Activated CD4-positive, alpha-beta T cell treated with anti-CD3 and anti-CD28 coated beads, Interleukin-2, amount 50 U/mL, for 16 hours (primary cell): ENCODE results near the gene ABCD1.
"Not testable (repeated sequence)": the region's sequence is repeated elsewhere in the genome, so short reads cannot be mapped to it uniquely, and the experiment has no call there.

Experiments used
- DNase-seq: peaks from one replicate; pipeline ENCODE4 v3.0.0-alpha.2; 2020

Gene ABCD1

DNA sequence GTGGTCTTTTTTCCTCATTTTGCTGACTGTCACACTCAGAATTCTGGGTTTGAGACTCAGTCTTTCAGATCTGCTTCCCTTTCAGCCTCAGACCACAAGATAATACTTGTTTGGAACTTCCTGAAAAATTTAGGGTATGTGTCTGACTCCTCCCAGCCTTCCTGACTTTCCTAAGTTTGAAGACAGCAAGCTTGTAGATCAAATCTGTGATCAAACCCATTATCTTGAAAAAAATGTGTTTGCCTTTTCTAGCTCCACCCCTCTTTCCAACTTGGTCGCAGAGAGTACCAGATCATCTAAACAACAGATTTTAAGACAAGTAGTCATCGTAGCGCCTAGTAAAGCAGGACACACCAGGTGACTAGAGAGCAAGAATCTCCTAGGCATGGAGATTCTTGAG is 10.4 kb upstream of the ABCD1 start:
- no peak for DNase-seq

- DNase-seq: no peak
These were observed 7.2 kb upstream of the ABCD1 start for GRCh38 chrX:153717445-153717844.

GRCh38 chrX:153719238-153719637 is 5.4 kb upstream of the ABCD1 start:
- no peak for DNase-seq

DNA sequence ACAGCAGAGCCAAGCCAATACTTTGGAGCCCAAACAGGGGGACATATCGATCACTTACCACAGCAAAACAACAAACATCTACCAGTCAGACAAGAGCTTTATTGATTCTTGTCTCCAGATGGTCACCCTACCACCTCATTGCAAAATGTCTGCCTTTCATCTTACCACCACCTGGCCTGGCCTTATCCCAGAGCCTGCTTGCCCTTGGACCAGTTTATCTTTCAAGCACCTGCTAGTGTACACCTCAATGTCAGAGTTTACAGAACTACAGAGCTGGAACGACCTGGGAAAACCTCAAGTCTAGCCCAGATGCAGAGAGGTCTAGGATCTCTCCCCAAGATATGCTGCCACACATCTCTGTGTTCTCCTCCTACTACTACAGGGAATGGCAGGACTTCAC is 5.0 kb upstream of the ABCD1 start:
- DNase-seq: no peak

GRCh38 chrX:153722704-153723350 is 1.8 kb upstream of the ABCD1 start:
- DNase-seq: no peak

GRCh38 chrX:153723351-153724251 is 1.1 kb upstream of the ABCD1 start:
- DNase-seq: peak; percentile 44

GRCh38 chrX:153725039-153725831 is 579 bp downstream of the ABCD1 start:
- DNase-seq: no peak

GRCh38 chrX:153725832-153726285 is 1.2 kb downstream of the ABCD1 start:
- DNase-seq: no peak

- peak; percentile 39 for DNase-seq
These were observed 1.8 kb downstream of the ABCD1 start for GRCh38 chrX:153726286-153727122.

DNA sequence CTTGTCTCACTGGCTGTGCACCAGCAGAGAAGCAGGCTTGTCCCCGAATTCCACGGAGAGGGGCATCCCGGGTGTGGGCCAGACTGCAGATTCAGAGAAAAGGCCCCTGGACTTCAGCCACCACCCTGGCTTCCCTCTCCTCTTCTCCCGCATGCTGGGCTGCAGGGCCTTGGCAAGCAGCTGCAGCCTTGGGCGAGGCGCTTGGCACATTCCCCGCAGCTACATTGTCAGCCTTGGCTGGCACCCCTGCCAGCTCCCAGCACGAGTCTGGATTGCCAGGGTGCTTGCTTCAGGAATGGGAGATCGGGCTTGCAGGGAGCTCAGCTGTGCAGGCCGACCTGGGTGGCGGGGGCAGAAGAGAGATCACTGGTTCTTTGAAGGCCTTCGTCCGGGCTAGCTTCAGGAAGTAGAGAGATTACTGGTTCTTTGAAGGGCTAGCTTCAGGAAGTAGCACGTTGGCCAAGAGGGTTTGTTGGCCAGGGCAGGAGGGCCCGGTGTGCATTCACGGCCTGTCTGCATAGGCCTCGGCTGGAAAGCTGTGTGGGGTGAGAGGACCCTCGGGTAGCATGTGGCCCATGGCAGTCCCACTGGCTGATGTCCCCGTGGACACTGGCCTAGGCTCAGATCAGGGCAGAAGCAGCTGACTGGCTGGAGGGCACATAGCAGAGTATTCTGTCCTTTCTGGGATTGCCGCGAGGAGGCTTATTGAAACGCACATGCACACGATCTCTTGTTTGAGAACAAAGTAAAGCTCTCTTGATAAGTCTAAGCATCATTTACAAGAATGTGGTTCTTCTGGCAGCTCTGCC is 2.7 kb downstream of the ABCD1 start:
- no peak for DNase-seq

- no peak for DNase-seq
These were observed 3.4 kb downstream of the ABCD1 start for GRCh38 chrX:153728095-153728494.

GRCh38 chrX:153728951-153729631 is 4.4 kb downstream of the ABCD1 start:
- no peak for DNase-seq

DNA sequence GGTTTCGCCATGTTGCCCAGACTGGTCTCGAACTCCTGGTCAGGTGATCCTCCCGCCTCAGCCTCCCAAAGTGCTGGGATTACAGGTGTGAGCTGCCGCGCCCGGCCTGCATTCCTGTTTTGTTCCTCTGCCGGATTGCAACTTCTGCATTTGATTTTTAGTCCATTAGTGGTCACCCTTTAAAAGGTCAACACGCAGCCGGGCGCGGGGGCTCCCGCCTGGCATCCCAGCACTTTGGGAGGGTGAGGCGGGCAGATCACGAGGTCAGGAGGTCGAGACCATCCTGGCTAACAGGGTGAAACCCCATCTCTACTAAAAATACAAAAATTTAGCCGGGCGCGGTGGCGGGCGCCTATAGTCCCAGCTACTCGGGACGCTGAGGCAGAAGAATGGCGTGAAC is 5.5 kb downstream of the ABCD1 start:
- DNase-seq: not testable (repeated sequence)

DNA sequence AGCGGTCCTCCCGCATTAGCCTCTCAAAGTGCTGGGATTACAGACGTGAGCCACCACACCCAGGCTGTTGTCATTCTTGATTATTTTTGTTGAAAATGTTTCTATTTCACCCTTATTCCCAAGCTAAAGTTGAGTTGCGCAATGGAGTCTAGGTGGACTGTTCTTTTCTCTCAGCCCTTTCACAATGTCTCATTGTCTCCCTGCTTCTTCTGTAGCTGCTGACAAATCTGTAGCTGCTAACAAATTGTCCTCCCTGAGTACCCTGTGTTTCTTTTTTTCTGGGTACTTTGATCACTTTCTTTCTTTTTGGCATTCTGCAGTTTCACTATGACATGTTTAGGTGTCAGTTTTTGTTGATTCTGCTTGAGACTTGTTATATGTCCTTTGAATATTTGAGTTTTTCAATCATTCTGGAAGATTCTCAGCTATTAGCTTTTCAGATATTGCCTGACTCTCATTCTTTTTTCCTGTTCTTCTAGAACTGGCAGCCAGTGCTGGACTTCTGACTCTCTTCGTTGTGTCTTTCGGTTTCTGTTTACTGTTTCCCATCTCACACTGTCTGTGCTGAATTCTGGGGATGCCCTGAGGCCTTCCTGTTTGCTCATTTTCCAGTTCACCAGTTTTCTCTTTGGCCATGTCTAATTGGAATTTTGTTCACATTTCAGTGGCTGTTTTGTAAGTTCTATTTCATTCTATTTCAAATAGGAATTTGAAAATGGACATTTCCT is 6.6 kb downstream of the ABCD1 start:
- peak; percentile 43 for DNase-seq

GRCh38 chrX:153731845-153732215 is 7.2 kb downstream of the ABCD1 start:
- DNase-seq: no peak

DNA sequence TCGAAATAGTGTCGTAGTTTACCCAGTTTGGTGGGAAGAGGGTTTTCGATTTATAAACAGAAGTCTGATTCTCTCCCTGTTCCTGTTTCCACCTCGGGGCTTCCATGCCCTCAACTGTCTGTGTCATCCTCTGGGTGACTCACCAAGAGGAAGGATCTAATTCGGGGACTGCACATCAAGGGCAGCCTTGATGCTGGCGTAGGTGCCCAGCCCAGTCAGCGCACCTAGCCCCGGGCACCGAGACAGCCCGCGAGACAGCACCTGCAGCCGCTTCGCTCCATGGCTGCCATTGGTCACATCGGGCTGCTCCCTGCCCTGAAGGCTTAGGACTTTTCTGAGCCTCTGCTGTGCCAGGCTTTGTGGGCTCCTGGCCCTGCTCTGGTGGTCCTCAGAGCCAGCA is 7.7 kb downstream of the ABCD1 start:
- no peak for DNase-seq

- no peak for DNase-seq
These were observed 9.1 kb downstream of the ABCD1 start for GRCh38 chrX:153733651-153734240.

GRCh38 chrX:153734871-153735270 is 10.2 kb downstream of the ABCD1 start:
- DNase-seq: no peak

DNA sequence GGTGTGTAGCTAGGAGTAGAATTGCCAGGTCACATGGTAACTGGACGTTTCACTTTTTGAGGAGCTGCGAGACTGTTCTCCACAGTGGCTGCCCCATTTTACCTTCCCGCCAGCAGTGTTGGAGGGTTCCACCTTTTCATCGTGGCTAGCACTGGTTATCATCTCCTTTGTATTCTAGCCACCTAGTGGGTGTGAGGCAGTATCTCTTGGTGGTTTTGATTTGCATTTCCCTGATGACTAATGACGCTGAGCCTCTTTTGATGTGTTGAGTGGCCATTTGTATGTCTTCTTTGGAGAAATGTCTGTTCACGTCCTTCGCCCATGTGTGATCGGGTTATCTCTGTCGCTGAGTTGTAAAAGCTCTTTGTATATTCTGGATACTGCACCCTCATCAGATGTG is 10.6 kb downstream of the ABCD1 start:
- DNase-seq: peak; percentile 30
